ENCODE results near the gene LRRC56.

The LRRC56 gene

DNA sequence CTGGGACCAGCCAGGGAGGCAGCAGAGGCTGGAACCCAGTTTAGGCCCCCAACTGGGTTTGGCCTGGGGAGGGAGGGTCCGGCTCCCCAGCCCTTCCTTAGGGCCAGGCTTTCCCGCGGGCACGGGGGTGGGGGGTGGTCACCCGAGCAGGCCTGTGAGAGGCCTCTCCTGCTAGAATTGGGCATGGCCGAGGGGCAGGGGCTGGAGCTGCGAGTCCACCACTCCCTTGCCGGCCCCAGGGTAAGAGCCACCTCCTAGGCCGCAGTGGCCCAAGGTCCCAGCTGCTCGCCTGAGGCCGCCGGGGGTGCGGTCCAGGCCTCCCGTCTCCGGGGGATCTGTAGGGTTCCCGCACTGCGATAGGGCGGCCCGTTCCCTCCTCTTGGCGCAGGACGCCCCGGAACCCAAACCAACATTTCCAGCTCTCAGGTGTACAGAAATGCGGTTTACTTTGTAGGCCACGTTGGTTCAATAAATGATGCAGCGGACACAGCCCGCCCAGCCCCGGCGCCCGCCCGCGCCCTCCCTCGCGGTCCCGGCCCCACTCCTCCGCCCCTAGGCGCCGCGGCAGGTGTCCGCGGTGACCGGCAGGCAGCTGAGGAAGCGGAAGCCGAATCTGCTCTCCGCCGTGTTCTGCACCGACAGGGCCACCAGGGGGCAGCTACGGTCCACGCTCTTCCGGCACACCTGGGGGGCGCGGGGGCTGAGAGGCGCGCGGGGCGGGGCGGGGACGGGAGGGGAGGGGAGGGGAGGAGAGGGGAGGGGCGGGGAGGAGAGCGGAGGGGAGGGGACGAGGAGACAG, 17.3 kb downstream of the LRRC56 start:
- no peak overlapping the region for H3K4me3 ChIP-seq (ENCODE audit: low read depth, low read length)
- in situ Hi-C loops (cut with HindIII; ENCODE audit: low sequenced_read_pairs): no loop called here
- TF ChIP-seq, protein P1, sequence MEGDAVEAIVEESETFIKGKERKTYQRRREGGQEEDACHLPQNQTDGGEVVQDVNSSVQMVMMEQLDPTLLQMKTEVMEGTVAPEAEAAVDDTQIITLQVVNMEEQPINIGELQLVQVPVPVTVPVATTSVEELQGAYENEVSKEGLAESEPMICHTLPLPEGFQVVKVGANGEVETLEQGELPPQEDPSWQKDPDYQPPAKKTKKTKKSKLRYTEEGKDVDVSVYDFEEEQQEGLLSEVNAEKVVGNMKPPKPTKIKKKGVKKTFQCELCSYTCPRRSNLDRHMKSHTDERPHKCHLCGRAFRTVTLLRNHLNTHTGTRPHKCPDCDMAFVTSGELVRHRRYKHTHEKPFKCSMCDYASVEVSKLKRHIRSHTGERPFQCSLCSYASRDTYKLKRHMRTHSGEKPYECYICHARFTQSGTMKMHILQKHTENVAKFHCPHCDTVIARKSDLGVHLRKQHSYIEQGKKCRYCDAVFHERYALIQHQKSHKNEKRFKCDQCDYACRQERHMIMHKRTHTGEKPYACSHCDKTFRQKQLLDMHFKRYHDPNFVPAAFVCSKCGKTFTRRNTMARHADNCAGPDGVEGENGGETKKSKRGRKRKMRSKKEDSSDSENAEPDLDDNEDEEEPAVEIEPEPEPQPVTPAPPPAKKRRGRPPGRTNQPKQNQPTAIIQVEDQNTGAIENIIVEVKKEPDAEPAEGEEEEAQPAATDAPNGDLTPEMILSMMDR (IDR thresholded peaks at IDR 0.05; ENCODE audit: low read depth, low read length): peak; percentile 60
- peak; percentile 24 for DNase-seq (ENCODE audit: low read depth, low spot score)

DNA sequence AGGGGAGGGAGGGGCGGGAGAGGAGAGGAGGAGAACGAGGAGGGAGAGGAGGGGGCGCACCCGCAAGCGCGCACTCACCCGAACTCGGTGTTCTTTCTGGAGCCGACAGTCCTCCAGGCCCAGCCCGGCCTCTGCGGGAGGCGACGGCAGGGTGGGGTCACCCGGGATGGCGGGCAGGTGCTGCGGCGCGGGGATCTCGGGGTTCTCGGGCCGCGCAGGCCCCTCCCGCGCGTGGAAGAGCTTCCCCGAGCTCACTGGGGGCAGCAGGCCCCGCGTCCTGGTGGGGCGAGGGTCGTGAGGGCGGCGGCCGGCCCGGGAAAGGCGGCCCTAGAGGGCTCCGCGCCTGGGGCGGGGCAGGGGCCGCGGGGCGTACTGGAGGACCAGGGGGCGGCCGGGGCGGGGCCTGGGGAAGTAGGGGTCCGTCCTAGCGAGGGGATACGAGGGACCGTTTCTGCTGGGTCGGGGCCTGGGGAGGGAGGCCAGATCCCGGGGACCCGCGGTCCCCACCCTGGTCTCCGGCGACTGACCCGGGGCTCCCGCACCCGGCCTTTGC, 18.0 kb downstream of the LRRC56 start:
- no peak for DNase-seq (ENCODE audit: low read depth, low spot score)
- no peak overlapping the region for H3K4me3 ChIP-seq (ENCODE audit: low read depth, low read length)
- in situ Hi-C loops (cut with HindIII; ENCODE audit: low sequenced_read_pairs): no loop called here
- TF ChIP-seq, protein P1 (IDR thresholded peaks at IDR 0.05; ENCODE audit: low read depth, low read length): no peak

DNA sequence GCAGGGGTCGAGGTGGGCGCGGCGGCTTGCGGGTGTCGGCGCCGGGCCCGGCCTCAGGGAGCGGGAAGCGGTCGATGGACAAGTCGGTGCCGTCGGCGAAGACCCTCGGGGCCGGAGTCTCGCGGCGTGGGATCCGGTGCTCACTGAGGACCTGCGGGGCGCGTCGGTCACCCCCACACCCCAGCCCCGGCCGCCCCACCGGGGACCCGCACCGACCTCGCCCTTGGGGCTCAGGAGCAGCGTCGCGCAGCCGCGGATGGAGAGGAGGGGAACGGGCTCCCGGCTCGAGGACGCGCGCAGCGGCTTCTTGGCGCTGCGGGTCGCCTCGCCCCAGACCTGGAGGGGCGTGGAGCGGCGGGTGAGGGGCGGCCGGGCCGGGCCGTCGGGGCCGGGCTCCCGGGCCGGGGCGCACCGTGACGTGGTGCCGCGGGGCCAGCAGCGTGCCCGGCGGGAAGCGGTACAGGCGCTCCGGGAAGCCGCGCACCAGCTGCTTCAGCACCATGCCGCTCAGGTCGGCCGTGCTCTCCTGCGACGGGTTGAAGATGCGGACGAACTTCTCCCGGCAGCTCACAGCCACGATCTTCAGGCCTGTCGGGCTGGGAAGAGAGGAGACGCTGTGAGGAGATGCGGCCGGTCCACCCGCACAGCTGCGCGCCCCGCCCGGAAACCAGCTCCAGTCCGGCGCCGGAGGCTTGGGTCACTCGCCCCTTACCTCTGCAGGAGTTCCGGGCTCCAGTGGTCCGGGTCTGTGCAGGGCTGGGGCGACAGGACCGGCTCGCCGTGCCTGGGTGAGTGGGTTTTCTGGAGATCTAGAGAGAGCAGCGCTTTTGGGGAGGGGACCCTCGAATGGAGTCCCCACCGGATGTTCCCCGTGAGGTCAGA, 18.7 kb downstream of the LRRC56 start:
- DNase-seq (ENCODE audit: low read depth, low spot score): no peak
- TF ChIP-seq, protein P1 (IDR thresholded peaks at IDR 0.05; ENCODE audit: low read depth, low read length): no peak
- in situ Hi-C loops (cut with HindIII; ENCODE audit: low sequenced_read_pairs): no loop called here
- no peak overlapping the region for H3K4me3 ChIP-seq (ENCODE audit: low read depth, low read length)

DNA sequence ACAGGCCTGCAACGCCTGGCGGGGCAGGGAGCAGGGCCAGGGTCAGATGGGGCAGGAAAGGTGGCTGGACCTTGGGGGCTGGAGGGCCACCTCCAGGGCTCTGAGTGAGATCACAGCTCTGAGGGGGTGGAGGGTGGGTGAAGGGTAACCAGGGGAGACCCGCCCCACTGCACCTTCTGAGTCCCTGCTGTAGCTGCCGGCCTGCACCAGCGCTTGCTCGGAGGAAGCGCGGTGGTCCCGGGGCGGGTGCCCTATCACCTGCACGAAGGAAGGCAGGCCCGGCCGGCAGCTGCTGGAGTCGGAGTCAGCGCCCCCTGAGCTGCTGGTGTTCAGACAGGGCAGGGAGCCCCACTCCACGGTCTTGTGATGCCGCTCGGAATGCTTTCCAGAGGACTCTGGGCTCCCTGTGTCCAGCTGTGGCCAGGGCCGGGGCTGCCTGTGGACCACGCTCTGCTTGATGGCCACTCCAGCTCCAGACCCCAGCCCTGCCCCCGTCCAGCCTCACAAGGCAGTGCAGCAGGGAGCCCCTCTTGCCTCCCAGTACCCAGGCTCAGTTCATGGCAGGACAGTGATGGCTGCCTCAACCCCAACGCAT, 19.4 kb downstream of the LRRC56 start:
- no peak for DNase-seq (ENCODE audit: low read depth, low spot score)
- in situ Hi-C loops (cut with HindIII; ENCODE audit: low sequenced_read_pairs): no loop called here
- TF ChIP-seq, protein P1 (IDR thresholded peaks at IDR 0.05; ENCODE audit: low read depth, low read length): no peak
- H3K4me3 ChIP-seq (ENCODE audit: low read depth, low read length): no peak overlapping the region

DNA sequence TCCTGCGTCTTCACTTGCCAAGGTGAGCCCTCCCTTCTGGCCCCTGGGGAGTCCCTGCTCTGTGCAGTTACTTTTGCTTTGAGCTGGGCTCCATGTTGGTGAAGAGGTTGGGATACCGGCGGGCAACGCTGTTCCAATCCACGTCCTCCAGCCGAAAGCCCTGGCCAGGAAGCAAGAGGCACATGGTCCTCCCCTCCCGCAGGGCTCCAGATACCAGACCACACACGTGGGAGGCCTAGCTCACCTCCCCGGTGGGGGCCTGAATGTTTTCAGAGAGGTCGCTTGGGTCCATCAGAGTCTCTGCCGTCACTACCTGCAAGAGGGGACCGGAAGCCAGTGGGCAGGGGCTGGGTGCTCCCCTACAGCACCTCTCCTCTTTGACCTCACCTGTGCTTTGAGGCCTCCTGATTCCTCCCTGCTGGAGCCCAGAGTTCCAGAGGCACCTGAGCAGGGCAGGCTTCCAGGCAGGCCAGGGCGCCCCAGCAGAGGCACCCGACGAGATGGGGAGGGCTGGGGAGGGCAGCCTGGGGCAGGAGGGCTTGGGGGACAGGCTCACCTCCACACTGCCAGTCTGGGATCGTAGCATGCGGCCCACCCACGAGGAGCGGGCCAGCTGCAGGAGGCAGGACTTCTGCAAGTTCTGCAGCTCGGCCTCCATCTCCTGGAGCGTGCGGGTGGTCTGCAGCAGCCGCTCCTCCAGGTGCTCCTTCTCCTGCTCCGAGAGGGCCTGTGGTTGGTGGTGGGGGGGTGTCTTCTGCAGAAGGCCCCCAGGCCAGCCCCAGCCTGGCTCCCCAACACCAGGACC, 20.2 kb downstream of the LRRC56 start:
- H3K4me3 ChIP-seq (ENCODE audit: low read depth, low read length): no peak overlapping the region
- in situ Hi-C loops (cut with HindIII; ENCODE audit: low sequenced_read_pairs): no loop called here
- no peak for DNase-seq (ENCODE audit: low read depth, low spot score)
- TF ChIP-seq, protein P1 (IDR thresholded peaks at IDR 0.05; ENCODE audit: low read depth, low read length): no peak
